Lung microvascular endothelial cell (primary cell): ENCODE data around the gene ERMP1. TPM values are rescaled to one million over a fixed set of nuclear protein-coding genes. Genes with fewer than 3 reads are reported as not detected.
"Not testable (repeated sequence)": the region's sequence is repeated elsewhere in the genome, so short reads cannot be mapped to it uniquely, and the experiment has no call there.

Experiments
- DNase-seq, 2 donors: peaks; one replicate each; pipeline versions ENCODE4 v3.0.0 to v3.0.0-alpha.2; 2010; ENCODE audit warnings: low read depth in 2 of 2
- total RNA-seq: library from RNA; depleted of rRNA; stranded (reverse); fragments of >200 nt; gene quantifications from 2 replicates; pipeline ENCODE4 v1.2.1, GENCODE V29; 2014

ERMP1 gene
- total RNA-seq: 14.1 and 16.8 TPM in 2 replicates

- peak; percentile 87 for DNase-seq
Measured at GRCh38 chr9:5832538-5833529, at the start of gene ERMP1. Gene ERMP1, minus strand, starts transcription at chr9:5833117. Its CDS starts 90 bp downstream, at chr9:5833027.

- not testable (repeated sequence) for DNase-seq
Measured at GRCh38 chr9:5882244-5883012, 49.5 kb upstream of the ERMP1 start.

- peak; percentile 28 to 81 for DNase-seq
Measured at GRCh38 chr9:5879419-5880181, 46.7 kb upstream of the ERMP1 start.

- no peak for DNase-seq
Measured at GRCh38 chr9:5876711-5877110, 43.8 kb upstream of the ERMP1 start.

- no peak for DNase-seq
Measured at GRCh38 chr9:5876026-5876425, 43.1 kb upstream of the ERMP1 start.

- no peak for DNase-seq
Measured at GRCh38 chr9:5874048-5874447, 41.1 kb upstream of the ERMP1 start.

GRCh38 chr9:5873439-5873838, 40.5 kb upstream of the ERMP1 start:
- DNase-seq: no peak

- DNase-seq: no peak
Measured at GRCh38 chr9:5872511-5872910, 39.6 kb upstream of the ERMP1 start.

GRCh38 chr9:5871785-5872184, 38.9 kb upstream of the ERMP1 start:
- DNase-seq: peak; percentile 57 to 77

GRCh38 chr9:5870691-5871090, 37.8 kb upstream of the ERMP1 start:
- peak; percentile 35 to 78 for DNase-seq

- no peak for DNase-seq
Measured at GRCh38 chr9:5870020-5870339, 37.1 kb upstream of the ERMP1 start.

GRCh38 chr9:5869315-5870019, 36.5 kb upstream of the ERMP1 start:
- no peak for DNase-seq

- no peak for DNase-seq
Measured at GRCh38 chr9:5868235-5868634, 35.3 kb upstream of the ERMP1 start.

- no peak for DNase-seq
Measured at GRCh38 chr9:5866685-5867084, 33.8 kb upstream of the ERMP1 start.

- no peak for DNase-seq
Measured at GRCh38 chr9:5866272-5866671, 33.4 kb upstream of the ERMP1 start.

GRCh38 chr9:5864446-5864845, 31.5 kb upstream of the ERMP1 start:
- no peak for DNase-seq

GRCh38 chr9:5863092-5863746, 30.3 kb upstream of the ERMP1 start:
- DNase-seq: no peak

GRCh38 chr9:5858833-5859232, 25.9 kb upstream of the ERMP1 start:
- no peak for DNase-seq

- DNase-seq: no peak
Measured at GRCh38 chr9:5857928-5858327, 25.0 kb upstream of the ERMP1 start.

GRCh38 chr9:5854063-5854790, 21.3 kb upstream of the ERMP1 start:
- no peak for DNase-seq
